PC-3 (cell line): Measurements from ENCODE around the gene TSEN15.

Experiments
- EZH2 ChIP-seq: fragments of 300-600 bp; sonication (generic); IDR thresholded peaks from one replicate; pipeline ENCODE4 v1.6.1; 2017; ENCODE audit warnings: antibody characterized with exemption, mild to moderate bottlenecking, low read length; ENCODE audit not compliant: unreplicated experiment
- TF ChIP-seq, protein P1 (sequence below): fragments of 300-600 bp; sonication (generic); conservative IDR thresholded peaks from 2 replicates; pipeline ENCODE4 v1.5.1; 2017; ENCODE audit warnings: antibody characterized with exemption, low read depth, mild to moderate bottlenecking, low read length

DNA sequence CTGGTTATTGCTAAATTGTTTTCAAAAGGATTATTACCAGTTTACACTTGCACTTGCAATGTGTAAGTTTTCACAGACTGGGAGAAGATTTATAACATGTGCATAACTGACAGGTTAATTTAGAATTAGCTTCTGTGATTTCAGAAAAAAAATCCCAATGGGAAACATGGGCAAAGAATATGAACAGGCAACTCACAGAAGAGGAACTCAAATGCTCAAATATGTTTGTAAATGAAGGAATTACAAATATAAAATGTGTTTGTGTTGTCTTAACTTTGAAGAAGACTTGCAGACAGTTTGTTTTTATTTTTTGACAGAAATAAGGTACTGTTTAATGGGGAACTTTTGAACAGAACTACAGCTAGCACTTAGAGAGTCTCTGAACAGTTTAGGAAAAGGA lies 8.4 kb downstream of the TSEN15 start:
- TF ChIP-seq, protein P1, sequence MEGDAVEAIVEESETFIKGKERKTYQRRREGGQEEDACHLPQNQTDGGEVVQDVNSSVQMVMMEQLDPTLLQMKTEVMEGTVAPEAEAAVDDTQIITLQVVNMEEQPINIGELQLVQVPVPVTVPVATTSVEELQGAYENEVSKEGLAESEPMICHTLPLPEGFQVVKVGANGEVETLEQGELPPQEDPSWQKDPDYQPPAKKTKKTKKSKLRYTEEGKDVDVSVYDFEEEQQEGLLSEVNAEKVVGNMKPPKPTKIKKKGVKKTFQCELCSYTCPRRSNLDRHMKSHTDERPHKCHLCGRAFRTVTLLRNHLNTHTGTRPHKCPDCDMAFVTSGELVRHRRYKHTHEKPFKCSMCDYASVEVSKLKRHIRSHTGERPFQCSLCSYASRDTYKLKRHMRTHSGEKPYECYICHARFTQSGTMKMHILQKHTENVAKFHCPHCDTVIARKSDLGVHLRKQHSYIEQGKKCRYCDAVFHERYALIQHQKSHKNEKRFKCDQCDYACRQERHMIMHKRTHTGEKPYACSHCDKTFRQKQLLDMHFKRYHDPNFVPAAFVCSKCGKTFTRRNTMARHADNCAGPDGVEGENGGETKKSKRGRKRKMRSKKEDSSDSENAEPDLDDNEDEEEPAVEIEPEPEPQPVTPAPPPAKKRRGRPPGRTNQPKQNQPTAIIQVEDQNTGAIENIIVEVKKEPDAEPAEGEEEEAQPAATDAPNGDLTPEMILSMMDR = no peak
- TF ChIP-seq EZH2 = no peak
